RWPE2 (cell line): Measurements from ENCODE around the gene GNB1L.

Experiments used
- ATAC-seq: fragments of 200-7000 bp; cut with Tn5 transposase; 3 replicates; pipeline ENCODE4 v1.9.1; 2021; ENCODE audit warnings: low read depth
- DNase-seq: peaks from one replicate; pipeline ENCODE4 v3.0.0-alpha.2; 2020; ENCODE audit warnings: low spot score
- H3K27ac ChIP-seq: fragments of 450-650 bp; 2 replicates; pipeline ENCODE4 v1.5.1; 2017; ENCODE audit warnings: mild to moderate bottlenecking; ENCODE audit not compliant: poor library complexity, severe bottlenecking
- H3K27me3 ChIP-seq: fragments of 250-450 bp; sonication (Bioruptor Pico); 2 replicates; pipeline ENCODE4 v1.5.1; 2021; ENCODE audit warnings: mild to moderate bottlenecking, moderate library complexity; ENCODE audit not compliant: insufficient read depth, poor library complexity, severe bottlenecking
- H3K36me3 ChIP-seq: fragments of 250-450 bp; sonication (Bioruptor Pico); 2 replicates; pipeline ENCODE4 v1.5.1; 2020; ENCODE audit warnings: low read depth, mild to moderate bottlenecking, moderate library complexity
- H3K4me1 ChIP-seq: fragments of 250-450 bp; sonication (Bioruptor Pico); 2 replicates; pipeline ENCODE4 v1.5.1; 2021; ENCODE audit warnings: mild to moderate bottlenecking, moderate library complexity; ENCODE audit not compliant: insufficient read depth, poor library complexity, severe bottlenecking
- H3K4me3 ChIP-seq: fragments of 250-450 bp; sonication (Bioruptor Pico); 2 replicates; pipeline ENCODE4 v1.5.1; 2021; ENCODE audit warnings: mild to moderate bottlenecking, moderate library complexity; ENCODE audit not compliant: severe bottlenecking
- H3K9me3 ChIP-seq: fragments of 250-450 bp; sonication (Bioruptor Pico); 2 replicates; pipeline ENCODE4 v1.5.1; 2021; ENCODE audit warnings: mild to moderate bottlenecking, moderate library complexity; ENCODE audit not compliant: severe bottlenecking
- CTCF ChIP-seq: fragments of 450-650 bp; IDR thresholded peaks from one replicate; pipeline ENCODE4 v1.5.1; 2017; ENCODE audit warnings: mild to moderate bottlenecking, moderate library complexity; ENCODE audit not compliant: poor library complexity, severe bottlenecking

The GNB1L gene

GRCh38 chr22:19763458-19764298, 91.0 kb downstream of the GNB1L start:
- H3K27me3 ChIP-seq = peaks cover 32% of the 10 kb centered on the region
- no peak overlapping the region for H3K27ac ChIP-seq
- no peak for TF ChIP-seq CTCF
- no peaks in the 10 kb centered on the region for H3K9me3 ChIP-seq
- no peaks in the 10 kb centered on the region for H3K4me1 ChIP-seq
- no peak for ATAC-seq
- no peak overlapping the region for H3K4me3 ChIP-seq
- no peak for DNase-seq
- no peaks in the 10 kb centered on the region for H3K36me3 ChIP-seq

DNA sequence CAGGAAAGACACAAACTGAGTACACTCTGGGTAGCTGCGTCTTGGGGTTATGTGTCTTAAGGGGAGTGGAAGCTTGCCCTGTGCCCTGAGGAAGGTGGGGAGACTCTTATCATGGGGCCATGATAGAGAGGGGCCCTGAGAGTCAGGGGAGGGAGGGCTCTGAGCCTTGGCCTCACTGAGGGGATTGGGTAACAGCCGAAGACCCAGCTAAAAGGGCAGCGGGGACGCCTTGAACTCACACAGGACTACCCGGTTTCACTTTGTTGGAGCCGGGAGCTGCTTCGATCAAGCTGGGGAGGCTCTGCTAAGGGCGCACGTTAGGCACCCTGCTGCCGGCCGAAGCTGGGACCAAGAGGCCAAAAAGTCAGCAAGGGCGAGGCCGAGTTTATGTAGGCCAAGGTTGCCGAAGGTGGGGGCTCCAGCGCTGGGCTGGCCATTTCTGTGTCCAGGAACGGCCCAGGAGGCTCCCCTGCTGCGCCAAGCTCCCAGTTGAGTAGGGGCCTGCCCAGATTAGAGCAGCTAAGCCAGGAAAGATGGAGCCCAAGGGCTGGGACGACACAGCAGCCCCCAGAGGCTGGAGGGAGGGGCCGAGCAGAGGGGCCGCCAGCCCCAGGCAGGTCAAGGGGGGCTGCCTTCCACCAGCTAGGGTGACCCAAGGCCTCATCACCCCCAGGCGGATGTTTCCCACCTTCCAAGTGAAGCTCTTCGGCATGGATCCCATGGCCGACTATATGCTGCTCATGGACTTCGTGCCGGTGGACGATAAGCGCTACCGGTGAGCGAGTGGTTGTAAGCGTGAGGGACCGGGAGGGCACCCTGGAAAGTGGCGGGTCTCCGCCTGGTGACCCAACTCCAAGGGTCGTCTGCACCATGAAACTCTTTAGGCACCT, 91.9 kb downstream of the GNB1L start:
- no peaks in the 10 kb centered on the region for H3K4me1 ChIP-seq
- no peaks in the 10 kb centered on the region for H3K9me3 ChIP-seq
- ATAC-seq (no peak), DNase-seq (no peak)
- H3K27ac ChIP-seq = no peak overlapping the region
- H3K4me3 ChIP-seq = no peak overlapping the region
- TF ChIP-seq CTCF = no peak
- H3K27me3 ChIP-seq = peaks cover 32% of the 10 kb centered on the region
- H3K36me3 ChIP-seq = no peaks in the 10 kb centered on the region

GRCh38 chr22:19761725-19762567, 92.7 kb downstream of the GNB1L start:
- no peak for TF ChIP-seq CTCF
- H3K27me3 ChIP-seq = peaks cover 24% of the 10 kb centered on the region
- H3K4me3 ChIP-seq = no peak overlapping the region

GRCh38 chr22:19760951-19761724, 93.5 kb downstream of the GNB1L start:
- Histone ChIP-seq H3K9me3 (no peaks in the 10 kb centered on the region), H3K36me3 (no peaks in the 10 kb centered on the region), H3K4me1 (no peaks in the 10 kb centered on the region), H3K27me3 (peaks cover 24% of the 10 kb centered on the region), H3K4me3 (peak overlapping the region; percentile 20), H3K27ac (no peak overlapping the region)
- ATAC-seq (no peak), DNase-seq (no peak)
- no peak for TF ChIP-seq CTCF

More at GRCh38 chr22:19761725-19762567, 92.7 kb downstream of the GNB1L start:
- Histone ChIP-seq H3K27ac (no peak overlapping the region), H3K9me3 (no peaks in the 10 kb centered on the region), H3K36me3 (no peaks in the 10 kb centered on the region), H3K4me1 (no peaks in the 10 kb centered on the region)
- ATAC-seq (no peak), DNase-seq (no peak)
